ENCODE data around the gene ANP32E.
A peak's percentile ranks its signal among the peaks of the same experiment; 100 is the strongest.
"Not testable (repeated sequence)": the region's sequence is repeated elsewhere in the genome, so short reads cannot be mapped to it uniquely, and the experiment has no call there.

Gene ANP32E

DNA sequence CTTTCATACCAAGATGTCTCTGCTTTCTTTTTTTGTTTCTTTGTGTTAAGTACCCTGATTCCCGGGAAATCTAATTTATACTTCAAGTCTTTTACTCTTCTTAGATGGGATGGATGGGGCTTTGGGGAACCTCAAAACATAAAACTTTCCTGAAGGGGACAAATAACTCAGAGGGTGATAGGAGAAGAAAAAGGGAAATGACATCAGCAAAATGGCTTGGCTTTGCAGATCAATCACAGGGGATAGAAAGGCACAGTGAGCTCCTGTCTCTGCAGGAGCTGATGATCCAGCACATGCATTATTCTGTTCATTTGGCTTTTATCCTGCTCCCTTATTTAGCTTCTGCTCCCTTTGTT lies 20.3 kb upstream of the ANP32E start:
- Histone ChIP-seq H3K9me3 (ENCODE audit: control insufficient read depth in 1 of 2, low read length in 2 of 2) (no peaks in the 10 kb centered on the region), H3K27ac (ENCODE audit: low read length) (peak overlapping the region; percentile 10), H3K4me3 (ENCODE audit: low read depth in 1 of 2, low read length in 2 of 2) (peak overlapping the region; percentile 39 to 62), H3K36me3 (ENCODE audit: control insufficient read depth in 1 of 2, insufficient read depth in 2 of 2, low read length in 2 of 2) (no peaks in the 10 kb centered on the region), H3K4me1 (ENCODE audit: control insufficient read depth in 1 of 2, insufficient read depth in 2 of 2, low read length in 2 of 2) (peaks cover 14 to 38% of the 10 kb centered on the region in 2 donors), H3K27me3 (ENCODE audit: low read depth, low read length) (peaks cover 5% of the 10 kb centered on the region)

DNA sequence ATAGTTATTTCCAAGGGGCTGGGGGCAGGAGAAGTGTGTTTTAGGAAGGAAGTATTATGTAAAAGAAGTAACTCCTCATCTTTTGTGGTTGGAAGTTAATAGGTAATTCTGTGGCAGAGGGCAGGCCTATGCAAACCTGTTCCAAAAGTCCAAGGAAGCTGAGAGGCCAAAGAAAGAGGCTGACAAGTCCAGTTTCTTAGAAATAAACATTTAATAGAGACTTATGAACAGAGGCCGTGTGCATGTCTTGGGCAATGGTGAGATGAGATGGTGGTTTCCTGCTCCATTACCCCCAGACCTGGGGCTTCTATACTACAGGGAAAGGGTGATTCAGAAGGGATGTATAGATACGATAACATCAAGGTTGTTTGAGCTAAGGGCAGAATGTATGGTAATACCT lies 14.0 kb upstream of the ANP32E start:
- no peaks in the 10 kb centered on the region for H3K27me3 ChIP-seq (ENCODE audit: low read depth, low read length)
- H3K4me1 ChIP-seq (ENCODE audit: control insufficient read depth in 1 of 2, insufficient read depth in 2 of 2, low read length in 2 of 2): no peaks in the 10 kb centered on the region
- no peak overlapping the region for H3K27ac ChIP-seq (ENCODE audit: low read length)
- no peaks in the 10 kb centered on the region for H3K9me3 ChIP-seq (ENCODE audit: control insufficient read depth in 1 of 2, low read length in 2 of 2)
- H3K36me3 ChIP-seq (ENCODE audit: control insufficient read depth in 1 of 2, insufficient read depth in 2 of 2, low read length in 2 of 2): no peaks in the 10 kb centered on the region
- H3K4me3 ChIP-seq (ENCODE audit: low read depth in 1 of 2, low read length in 2 of 2): no peak overlapping the region

DNA sequence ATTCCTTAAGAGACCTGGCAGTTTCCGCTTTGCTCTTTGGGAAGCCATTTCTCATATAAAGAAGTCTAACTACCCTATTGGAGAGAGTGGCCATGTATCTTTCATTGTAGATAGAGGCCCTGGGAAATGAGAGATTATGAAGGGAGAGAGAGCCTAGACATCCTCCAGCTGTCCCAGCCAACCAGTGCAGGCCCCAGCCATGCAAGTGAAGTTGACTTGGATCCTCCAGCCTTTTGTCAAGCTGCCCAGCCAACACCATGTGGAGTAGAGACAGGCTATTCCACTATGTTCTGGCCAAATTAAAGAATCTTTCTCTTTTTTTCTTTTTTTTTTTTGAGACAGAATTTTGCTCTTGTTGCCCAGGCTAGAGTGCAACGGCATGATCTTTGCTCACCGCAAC lies 7.1 kb upstream of the ANP32E start:
- H3K27ac ChIP-seq (ENCODE audit: low read length): no peak overlapping the region
- H3K9me3 ChIP-seq (ENCODE audit: control insufficient read depth in 1 of 2, low read length in 2 of 2): no peaks in the 10 kb centered on the region
- H3K4me1 ChIP-seq (ENCODE audit: control insufficient read depth in 1 of 2, insufficient read depth in 2 of 2, low read length in 2 of 2): no peaks in the 10 kb centered on the region
- H3K4me3 ChIP-seq (ENCODE audit: low read depth in 1 of 2, low read length in 2 of 2): no peak overlapping the region
- H3K27me3 ChIP-seq (ENCODE audit: low read depth, low read length): no peaks in the 10 kb centered on the region
- H3K36me3 ChIP-seq (ENCODE audit: control insufficient read depth in 1 of 2, insufficient read depth in 2 of 2, low read length in 2 of 2): no peaks in the 10 kb centered on the region

DNA sequence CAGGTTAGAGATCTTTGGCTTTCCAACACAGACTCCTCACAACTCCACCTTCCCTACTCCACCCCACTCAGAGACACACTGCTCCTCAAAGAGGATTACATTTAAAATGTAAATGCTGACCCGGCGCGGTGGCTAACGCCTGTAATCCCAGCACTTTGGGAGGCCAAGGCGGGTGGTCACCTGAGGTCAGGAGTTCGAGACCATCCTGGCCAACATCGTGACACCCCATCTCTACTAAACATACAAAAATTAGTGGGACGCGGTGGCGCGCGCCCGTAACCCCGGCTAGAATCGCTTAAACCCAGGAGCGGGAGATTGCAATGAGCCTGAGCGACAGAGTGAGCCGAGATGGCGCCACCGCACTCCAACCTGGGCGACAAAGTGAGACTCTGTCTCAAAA lies 1.8 kb upstream of the ANP32E start:
- no peak overlapping the region for H3K4me3 ChIP-seq (ENCODE audit: low read depth in 1 of 2, low read length in 2 of 2)
- H3K27ac ChIP-seq (ENCODE audit: low read length): no peak overlapping the region
- H3K27me3 ChIP-seq (ENCODE audit: low read depth, low read length): no peaks in the 10 kb centered on the region
- no peaks in the 10 kb centered on the region for H3K9me3 ChIP-seq (ENCODE audit: control insufficient read depth in 1 of 2, low read length in 2 of 2)
- H3K36me3 ChIP-seq (ENCODE audit: control insufficient read depth in 1 of 2, insufficient read depth in 2 of 2, low read length in 2 of 2): no peaks in the 10 kb centered on the region
- H3K4me1 ChIP-seq (ENCODE audit: control insufficient read depth in 1 of 2, insufficient read depth in 2 of 2, low read length in 2 of 2): peaks cover 0 to 6% of the 10 kb centered on the region in 2 donors

DNA sequence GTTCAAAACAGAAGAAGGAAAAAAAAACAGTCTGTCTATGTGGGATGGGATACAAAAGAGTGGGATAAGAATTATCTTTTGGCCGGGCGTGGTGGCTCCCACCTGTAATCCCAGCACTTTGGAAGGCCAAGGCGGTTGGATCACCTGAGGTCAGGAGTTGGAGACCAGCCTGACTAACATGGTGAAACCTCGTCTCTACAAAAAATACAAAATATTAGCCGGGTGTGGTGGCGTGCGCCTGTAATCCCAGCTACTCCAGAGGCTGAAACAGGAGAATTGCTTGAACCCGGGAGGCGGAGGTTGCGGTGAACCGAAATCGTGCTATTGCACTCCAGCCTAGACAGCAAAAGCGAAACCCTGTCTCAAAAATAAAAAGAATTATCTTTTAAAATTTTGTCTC lies 1.3 kb upstream of the ANP32E start:
- not testable (repeated sequence) for H3K27me3 ChIP-seq (ENCODE audit: low read depth, low read length); H3K36me3 ChIP-seq (ENCODE audit: control insufficient read depth in 1 of 2, insufficient read depth in 2 of 2, low read length in 2 of 2); H3K9me3 ChIP-seq (ENCODE audit: control insufficient read depth in 1 of 2, low read length in 2 of 2); H3K4me1 ChIP-seq (ENCODE audit: control insufficient read depth in 1 of 2, insufficient read depth in 2 of 2, low read length in 2 of 2); H3K27ac ChIP-seq (ENCODE audit: low read length)
- H3K4me3 ChIP-seq (ENCODE audit: low read depth in 1 of 2, low read length in 2 of 2): peak overlapping the region in 1 of 2 donors; percentile 93

DNA sequence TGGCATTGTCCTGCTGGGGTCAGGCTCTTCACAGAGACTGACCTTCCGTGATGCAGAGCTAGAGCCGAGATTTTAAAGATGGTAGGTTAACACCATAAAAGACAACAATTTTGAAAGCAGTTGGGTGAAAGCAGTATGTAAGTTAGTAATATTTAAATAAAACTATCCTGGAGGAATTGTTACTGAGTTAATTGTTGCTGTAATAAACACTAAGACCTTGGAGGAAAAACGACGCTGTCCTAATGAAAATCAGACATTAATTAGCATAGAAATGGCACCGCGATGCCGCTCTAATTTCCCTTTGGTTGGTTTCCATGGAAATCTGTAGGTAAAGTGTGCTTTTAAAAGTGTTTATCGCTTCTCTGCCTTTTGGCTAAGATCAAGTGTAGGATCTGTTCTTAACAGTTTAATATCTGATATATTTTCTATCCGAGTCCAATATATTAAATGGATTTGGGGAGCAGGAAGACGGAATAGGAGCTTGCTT lies 745 bp upstream of the ANP32E start:
- H3K36me3 ChIP-seq (ENCODE audit: control insufficient read depth in 1 of 2, insufficient read depth in 2 of 2, low read length in 2 of 2): no peaks in the 10 kb centered on the region
- H3K27ac ChIP-seq (ENCODE audit: low read length): peak overlapping the region; percentile 3
- no peaks in the 10 kb centered on the region for H3K27me3 ChIP-seq (ENCODE audit: low read depth, low read length)
- H3K4me3 ChIP-seq (ENCODE audit: low read depth in 1 of 2, low read length in 2 of 2): peak overlapping the region; percentile 93 to 98
- no peaks in the 10 kb centered on the region for H3K9me3 ChIP-seq (ENCODE audit: control insufficient read depth in 1 of 2, low read length in 2 of 2)
- H3K4me1 ChIP-seq (ENCODE audit: control insufficient read depth in 1 of 2, insufficient read depth in 2 of 2, low read length in 2 of 2): peaks cover 0 to 6% of the 10 kb centered on the region in 2 donors

DNA sequence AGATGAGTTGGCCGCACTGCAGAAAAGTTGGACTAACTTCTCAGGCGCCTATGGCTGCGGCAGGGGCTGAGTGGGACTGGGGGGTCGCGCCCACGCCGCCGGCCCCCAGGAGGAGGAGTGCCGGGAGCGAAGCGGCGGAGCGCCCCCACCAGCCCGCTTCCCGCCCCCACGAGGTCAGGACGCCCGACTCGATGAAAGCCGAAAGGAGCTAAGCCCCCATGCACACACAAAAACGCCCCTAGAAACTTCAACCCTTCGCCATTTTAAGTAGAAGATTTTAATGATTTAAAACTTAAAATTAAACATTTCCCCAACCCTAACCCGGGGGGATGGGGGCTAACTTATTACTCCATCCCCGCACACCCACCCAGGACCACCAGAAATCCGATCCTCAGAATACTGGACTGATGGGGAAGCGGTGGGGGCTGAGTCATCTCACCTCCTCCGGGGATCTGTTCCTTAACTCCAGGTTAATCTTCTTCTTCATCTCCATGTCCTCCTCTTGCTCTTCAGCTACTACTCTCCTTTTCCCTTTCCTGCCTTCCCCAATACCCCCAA lies 539 bp downstream of the ANP32E start:
- H3K27ac ChIP-seq (ENCODE audit: low read length): peak overlapping the region; percentile 98

DNA sequence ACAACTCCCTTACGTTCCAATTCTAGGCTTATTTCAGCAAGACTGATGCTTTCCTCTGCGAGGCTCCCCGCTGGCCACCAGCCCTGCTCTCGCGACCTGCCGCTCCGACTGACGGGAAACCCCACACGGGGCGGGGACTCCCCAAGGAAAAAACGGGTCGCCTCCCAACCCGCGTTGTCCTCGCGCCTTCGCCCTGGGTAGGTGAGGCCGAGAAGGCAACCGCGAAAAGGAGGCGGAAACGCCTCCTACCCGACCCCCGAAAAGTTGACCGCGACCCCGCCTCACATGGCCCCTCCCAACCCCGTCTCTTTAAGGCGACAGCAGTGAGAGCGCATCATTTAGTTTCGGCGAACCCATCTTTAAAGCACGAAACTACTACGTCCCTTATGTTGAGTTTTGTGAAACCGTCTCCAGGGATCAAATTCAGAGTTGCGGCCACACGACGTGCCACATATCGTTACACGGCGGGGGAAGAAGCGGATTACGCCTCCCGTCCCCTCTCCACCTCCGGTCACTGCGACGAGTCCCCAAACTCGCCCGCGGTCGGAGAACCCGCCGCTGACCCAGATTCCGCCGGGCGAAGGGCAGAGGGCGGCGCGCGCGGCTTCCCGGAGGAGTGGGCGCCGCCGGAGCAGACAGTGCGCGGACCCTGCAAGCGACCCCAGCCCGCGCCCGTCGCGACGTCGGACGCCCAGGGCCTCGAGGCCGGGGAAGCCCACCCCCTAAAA lies 1.2 kb downstream of the ANP32E start:
- Histone ChIP-seq H3K36me3 (ENCODE audit: control insufficient read depth in 1 of 2, insufficient read depth in 2 of 2, low read length in 2 of 2) (no peaks in the 10 kb centered on the region), H3K4me1 (ENCODE audit: control insufficient read depth in 1 of 2, insufficient read depth in 2 of 2, low read length in 2 of 2) (peaks cover 0 to 6% of the 10 kb centered on the region in 2 donors), H3K27me3 (ENCODE audit: low read depth, low read length) (no peaks in the 10 kb centered on the region), H3K27ac (ENCODE audit: low read length) (peak overlapping the region; percentile 98), H3K9me3 (ENCODE audit: control insufficient read depth in 1 of 2, low read length in 2 of 2) (no peaks in the 10 kb centered on the region), H3K4me3 (ENCODE audit: low read depth in 1 of 2, low read length in 2 of 2) (peak overlapping the region; percentile 93 to 98)

More for the DNA sequence above, 539 bp downstream of the ANP32E start:
- Histone ChIP-seq H3K36me3 (ENCODE audit: control insufficient read depth in 1 of 2, insufficient read depth in 2 of 2, low read length in 2 of 2) (no peaks in the 10 kb centered on the region), H3K9me3 (ENCODE audit: control insufficient read depth in 1 of 2, low read length in 2 of 2) (no peaks in the 10 kb centered on the region), H3K27me3 (ENCODE audit: low read depth, low read length) (no peaks in the 10 kb centered on the region), H3K4me1 (ENCODE audit: control insufficient read depth in 1 of 2, insufficient read depth in 2 of 2, low read length in 2 of 2) (peaks cover 0 to 6% of the 10 kb centered on the region in 2 donors), H3K4me3 (ENCODE audit: low read depth in 1 of 2, low read length in 2 of 2) (peak overlapping the region; percentile 93 to 98)

DNA sequence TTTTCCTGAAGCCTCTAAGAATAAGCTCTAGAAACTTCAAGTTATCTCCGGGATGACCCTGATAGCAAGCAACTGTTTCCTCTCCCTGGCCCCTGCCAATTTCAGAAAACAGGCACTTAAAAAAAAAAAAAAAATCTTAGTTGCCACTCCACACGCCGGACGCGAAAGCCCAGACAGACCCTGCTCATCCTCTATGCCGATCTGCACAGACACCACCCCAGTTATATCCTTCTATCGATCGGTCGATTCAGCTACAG lies 1.7 kb downstream of the ANP32E start:
- H3K4me3 ChIP-seq (ENCODE audit: low read depth in 1 of 2, low read length in 2 of 2): peak overlapping the region; percentile 93 to 98
- H3K27me3 ChIP-seq (ENCODE audit: low read depth, low read length): no peaks in the 10 kb centered on the region
- peaks cover 0 to 6% of the 10 kb centered on the region in 2 donors for H3K4me1 ChIP-seq (ENCODE audit: control insufficient read depth in 1 of 2, insufficient read depth in 2 of 2, low read length in 2 of 2)
- H3K36me3 ChIP-seq (ENCODE audit: control insufficient read depth in 1 of 2, insufficient read depth in 2 of 2, low read length in 2 of 2): no peaks in the 10 kb centered on the region
- H3K27ac ChIP-seq (ENCODE audit: low read length): peak overlapping the region; percentile 98
- H3K9me3 ChIP-seq (ENCODE audit: control insufficient read depth in 1 of 2, low read length in 2 of 2): no peaks in the 10 kb centered on the region

DNA sequence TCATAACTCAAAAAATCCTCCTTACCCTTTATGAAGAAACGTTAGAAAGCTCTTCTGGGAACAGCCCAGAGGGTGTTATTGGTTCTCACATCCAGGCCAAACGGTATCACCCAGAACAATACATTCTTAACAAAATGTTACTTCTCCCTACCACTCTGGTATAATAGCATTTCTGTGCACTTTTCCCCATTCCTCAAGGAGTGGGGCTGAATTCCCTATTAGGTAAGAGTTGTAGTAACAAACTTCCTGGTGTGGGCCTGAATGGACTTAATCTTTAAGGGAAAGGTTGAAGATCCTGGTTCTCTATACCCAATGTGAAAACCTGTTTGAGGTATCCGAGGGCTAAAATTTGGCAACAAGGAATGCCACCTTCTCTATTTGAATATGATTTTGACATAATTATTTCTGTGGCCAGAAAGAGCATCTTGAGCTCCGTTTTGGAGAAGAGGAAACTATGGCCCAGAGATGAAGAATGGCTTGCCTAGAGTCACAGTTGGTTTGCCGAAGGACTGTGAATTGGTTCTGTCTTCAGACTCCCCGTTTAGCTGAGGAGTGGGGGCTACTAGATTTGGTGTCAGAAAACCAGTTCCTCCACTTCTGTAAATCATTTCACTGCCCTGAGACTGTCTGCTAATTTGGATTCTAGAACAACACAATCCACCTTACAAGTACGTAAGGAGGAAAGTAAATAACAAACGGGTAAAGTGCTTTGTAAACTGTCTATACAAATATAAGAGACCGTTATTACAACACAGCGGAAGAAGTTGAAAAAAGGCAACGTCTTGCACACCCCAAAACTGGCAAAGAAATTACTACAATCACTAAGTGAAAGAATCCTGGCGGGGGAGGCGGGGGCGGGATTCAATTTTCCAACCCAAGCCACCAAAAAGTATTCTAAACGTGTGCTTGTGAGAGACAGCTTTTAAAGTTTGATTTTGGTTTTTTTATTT lies 2.3 kb downstream of the ANP32E start:
- H3K4me3 ChIP-seq (ENCODE audit: low read depth in 1 of 2, low read length in 2 of 2): peak overlapping the region; percentile 93 to 98
- H3K36me3 ChIP-seq (ENCODE audit: control insufficient read depth in 1 of 2, insufficient read depth in 2 of 2, low read length in 2 of 2): no peaks in the 10 kb centered on the region
- H3K27ac ChIP-seq (ENCODE audit: low read length): peak overlapping the region; percentile 98
- no peaks in the 10 kb centered on the region for H3K27me3 ChIP-seq (ENCODE audit: low read depth, low read length)
- no peaks in the 10 kb centered on the region for H3K9me3 ChIP-seq (ENCODE audit: control insufficient read depth in 1 of 2, low read length in 2 of 2)
- peaks cover 0 to 6% of the 10 kb centered on the region in 2 donors for H3K4me1 ChIP-seq (ENCODE audit: control insufficient read depth in 1 of 2, insufficient read depth in 2 of 2, low read length in 2 of 2)

DNA sequence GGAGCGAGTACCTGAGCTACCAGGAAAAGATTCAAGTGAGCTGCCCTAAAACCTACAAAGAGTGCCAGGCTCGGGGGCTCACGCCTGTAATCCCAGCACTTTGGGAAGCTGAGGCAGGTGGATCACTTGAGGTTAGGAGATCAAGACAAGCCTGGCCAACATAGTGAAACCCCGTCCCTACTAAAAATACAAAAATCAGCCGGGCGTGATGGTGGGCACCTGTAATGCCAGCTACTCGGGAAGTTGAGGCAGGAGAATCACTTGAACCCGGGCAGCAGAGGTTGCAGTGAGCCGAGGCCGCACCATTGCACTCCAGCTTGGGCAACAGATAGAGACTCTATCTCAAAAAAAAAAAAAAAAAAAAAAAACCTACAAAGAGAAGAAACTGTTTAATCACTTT lies 3.0 kb downstream of the ANP32E start:
- H3K27ac ChIP-seq (ENCODE audit: low read length): peak overlapping the region; percentile 98
- not testable (repeated sequence) for H3K27me3 ChIP-seq (ENCODE audit: low read depth, low read length); H3K36me3 ChIP-seq (ENCODE audit: control insufficient read depth in 1 of 2, insufficient read depth in 2 of 2, low read length in 2 of 2); H3K9me3 ChIP-seq (ENCODE audit: control insufficient read depth in 1 of 2, low read length in 2 of 2); H3K4me3 ChIP-seq (ENCODE audit: low read depth in 1 of 2, low read length in 2 of 2); H3K4me1 ChIP-seq (ENCODE audit: control insufficient read depth in 1 of 2, insufficient read depth in 2 of 2, low read length in 2 of 2)

All from muscle layer of duodenum (tissue), 2 donors.